K562 (cell line): ENCODE measurements around the gene ATF5. TPM values are rescaled to one million over a fixed set of nuclear protein-coding genes. Genes with fewer than 3 reads are reported as not detected.

Experiments used
- GABPB1 ChIP-seq: sonication (generic); formaldehyde crosslinking; IDR thresholded peaks from 2 replicates; pipeline ENCODE4 v1.8.0; 2022; ENCODE audit warnings: mild to moderate bottlenecking, missing genetic modification reagents
- HOMEZ ChIP-seq: fragments of 250-450 bp; sonication (Bioruptor Pico); IDR thresholded peaks from 2 replicates; pipeline ENCODE4 v1.4.0; 2020; ENCODE audit warnings: mild to moderate bottlenecking, moderate library complexity
- HOXB6 ChIP-seq: fragments of 250-450 bp; sonication (Bioruptor Pico); IDR thresholded peaks from 2 replicates; pipeline ENCODE4 v1.5.1; 2022; ENCODE audit warnings: mild to moderate bottlenecking, borderline replicate concordance
- MCM2 ChIP-seq: fragments of 450-650 bp; IDR thresholded peaks from 2 replicates; pipeline ENCODE4 v1.6.1; 2017; ENCODE audit warnings: low read depth, mild to moderate bottlenecking
- NRF1 ChIP-seq, 2 experiments: fragments of 450-650 bp; IDR thresholded peaks in 1 of 2; conservative IDR thresholded peaks in 1 of 2; 2 replicates each; pipeline ENCODE4 v1.6.1; 2014; ENCODE audit warnings: mild to moderate bottlenecking in 2 of 2
- PYGO2 ChIP-seq: fragments of 450-650 bp; IDR thresholded peaks from 2 replicates; pipeline ENCODE4 v1.6.1; 2016; ENCODE audit warnings: mild to moderate bottlenecking, missing genetic modification characterization, moderate library complexity, missing compliant biosample characterization
- SFPQ ChIP-seq: fragments of 200-400 bp; formaldehyde crosslinking; IDR thresholded peaks from 2 replicates; pipeline ENCODE4 v1.6.1; 2017; ENCODE audit warnings: mild to moderate bottlenecking, low read depth, low read length, moderate library complexity
- SNAPC5 ChIP-seq: fragments of 250-450 bp; sonication (Bioruptor Pico); IDR thresholded peaks from 2 replicates; pipeline ENCODE4 v1.8.0; 2021; ENCODE audit warnings: moderate library complexity, mild to moderate bottlenecking, inconsistent platforms
- TAL1 ChIP-seq: fragments of 450-650 bp; IDR thresholded peaks from 2 replicates; pipeline ENCODE4 v1.6.1; 2016; ENCODE audit warnings: mild to moderate bottlenecking
- VEZF1 ChIP-seq: fragments of 200-800 bp; sonication (Bioruptor generic); IDR thresholded peaks from 2 replicates; pipeline ENCODE4 v1.6.1; 2017; ENCODE audit warnings: missing genetic modification characterization, missing compliant biosample characterization
- ZBTB12 ChIP-seq: fragments of 250-450 bp; sonication (Bioruptor Pico); IDR thresholded peaks from 2 replicates; pipeline ENCODE4 v1.4.0; 2020
- ZBTB7A ChIP-seq: IDR thresholded peaks from 2 replicates; pipeline ENCODE4 v1.6.1; 2011; ENCODE audit warnings: low read depth, mild to moderate bottlenecking, low read length, moderate library complexity, borderline replicate concordance; ENCODE audit not compliant: control insufficient read depth
- ZNF165 ChIP-seq: fragments of 250-450 bp; sonication (Bioruptor Pico); IDR thresholded peaks from 2 replicates; pipeline ENCODE4 v1.4.0; 2020; ENCODE audit warnings: borderline replicate concordance
- ZNF217 ChIP-seq: sonication (generic); formaldehyde crosslinking; IDR thresholded peaks from 2 replicates; pipeline ENCODE4 v1.8.0; 2022; ENCODE audit warnings: mild to moderate bottlenecking, missing genetic modification reagents
- ZNF408 ChIP-seq: fragments of 250-450 bp; sonication (Bioruptor Pico); IDR thresholded peaks from 2 replicates; pipeline ENCODE4 v1.4.0; 2020; ENCODE audit warnings: low read depth, mild to moderate bottlenecking, moderate library complexity
- ZNF609 ChIP-seq: sonication (generic); formaldehyde crosslinking; IDR thresholded peaks from 2 replicates; pipeline ENCODE4 v1.8.1; 2023; ENCODE audit warnings: missing genetic modification reagents, mild to moderate bottlenecking, borderline replicate concordance
- polyA plus RNA-seq, 8 experiments: library from polyadenylated mRNA; depleted of rRNA in 4 of 8; stranded (reverse) in 5 of 8; unstranded in 3 of 8; fragments of >200 nt; fragmentation: Nextera tagmentation in 2 of 8; fragmentation: Illumina TruSeq in 1 of 8; extraction: Ambion mirVana in 2 of 8; extraction: Trizol in 1 of 8; gene quantifications; 2 replicates each; pipeline versions ENCODE4 v1.2.1 to v1.2.3, GENCODE V29; 2011 to 2014; ENCODE audit warnings: inconsistent platforms in 1 of 8, missing spikeins in 1 of 8
- total RNA-seq, 7 experiments: library from RNA; depleted of rRNA in 6 of 7; stranded (reverse); fragments of >200 nt in 6 of 7; fragmentation: Illumina TruSeq in 2 of 7; extraction: Trizol in 2 of 7; gene quantifications; 2 replicates each; pipeline versions ENCODE4 v1.2.1 to v1.2.3, GENCODE V29; 2011 to 2021; ENCODE audit warnings: low replicate concordance in 1 of 7

The ATF5 gene
- total and polyA plus RNA-seq, 9 of the 15 experiments (the other 6 are each of a cell fraction or from before 2014, with no cell fraction given) = 3.0 to 57.6 (median 11.1) TPM

- TF ChIP-seq ZNF609 (CRISPR knock-in tag) (no peak; the same call in 1 of the 2 replicates), TAL1 (0 out of 2 replicates have a peak, but pooled peaks have one; percentile 12), ZBTB12 (no peak), VEZF1 (CRISPR knock-in tag) (peak; percentile 68), ZNF217 (no peak), SFPQ (no peak), GABPB1 (CRISPR knock-in tag) (peak; percentile 53; the same call in 1 of the 2 replicates), SNAPC5 (no peak), ZBTB7A (no peak; the same call in 1 of the 2 replicates), ZNF165 (no peak), NRF1 (conservative IDR thresholded peaks at IDR 0.05 in 1 of 2, IDR thresholded peaks at IDR 0.05 in 1 of 2) (peak; percentile 98), HOMEZ (CRISPR knock-in tag) (no peak), ZNF408 (CRISPR knock-in tag) (no peak), PYGO2 (tag) (no peak), MCM2 (no peak), HOXB6 (no peak)
These were observed at the start of gene ATF5, which contains the start of gene NUP62 (continued) for GRCh38 chr19:49929121-49929610.
